Measurements from ENCODE around the gene PLCB3.

The PLCB3 gene

DNA sequence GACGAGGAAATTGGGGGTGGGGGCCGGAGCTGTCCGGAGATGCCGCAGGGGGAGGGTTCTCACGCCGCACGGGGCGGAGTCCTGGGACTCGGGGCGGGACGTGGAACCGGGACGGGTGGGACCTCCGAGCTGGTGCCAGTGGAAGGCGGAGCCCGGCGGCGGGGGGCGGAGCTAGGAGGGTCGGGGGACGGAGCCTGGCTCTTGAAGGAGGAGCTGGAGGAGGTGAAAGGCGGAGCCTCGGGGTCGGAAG is 10.2 kb upstream of the PLCB3 start:
- TF ChIP-seq, protein P1, sequence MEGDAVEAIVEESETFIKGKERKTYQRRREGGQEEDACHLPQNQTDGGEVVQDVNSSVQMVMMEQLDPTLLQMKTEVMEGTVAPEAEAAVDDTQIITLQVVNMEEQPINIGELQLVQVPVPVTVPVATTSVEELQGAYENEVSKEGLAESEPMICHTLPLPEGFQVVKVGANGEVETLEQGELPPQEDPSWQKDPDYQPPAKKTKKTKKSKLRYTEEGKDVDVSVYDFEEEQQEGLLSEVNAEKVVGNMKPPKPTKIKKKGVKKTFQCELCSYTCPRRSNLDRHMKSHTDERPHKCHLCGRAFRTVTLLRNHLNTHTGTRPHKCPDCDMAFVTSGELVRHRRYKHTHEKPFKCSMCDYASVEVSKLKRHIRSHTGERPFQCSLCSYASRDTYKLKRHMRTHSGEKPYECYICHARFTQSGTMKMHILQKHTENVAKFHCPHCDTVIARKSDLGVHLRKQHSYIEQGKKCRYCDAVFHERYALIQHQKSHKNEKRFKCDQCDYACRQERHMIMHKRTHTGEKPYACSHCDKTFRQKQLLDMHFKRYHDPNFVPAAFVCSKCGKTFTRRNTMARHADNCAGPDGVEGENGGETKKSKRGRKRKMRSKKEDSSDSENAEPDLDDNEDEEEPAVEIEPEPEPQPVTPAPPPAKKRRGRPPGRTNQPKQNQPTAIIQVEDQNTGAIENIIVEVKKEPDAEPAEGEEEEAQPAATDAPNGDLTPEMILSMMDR (IDR thresholded peaks at IDR 0.05): no peak

DNA sequence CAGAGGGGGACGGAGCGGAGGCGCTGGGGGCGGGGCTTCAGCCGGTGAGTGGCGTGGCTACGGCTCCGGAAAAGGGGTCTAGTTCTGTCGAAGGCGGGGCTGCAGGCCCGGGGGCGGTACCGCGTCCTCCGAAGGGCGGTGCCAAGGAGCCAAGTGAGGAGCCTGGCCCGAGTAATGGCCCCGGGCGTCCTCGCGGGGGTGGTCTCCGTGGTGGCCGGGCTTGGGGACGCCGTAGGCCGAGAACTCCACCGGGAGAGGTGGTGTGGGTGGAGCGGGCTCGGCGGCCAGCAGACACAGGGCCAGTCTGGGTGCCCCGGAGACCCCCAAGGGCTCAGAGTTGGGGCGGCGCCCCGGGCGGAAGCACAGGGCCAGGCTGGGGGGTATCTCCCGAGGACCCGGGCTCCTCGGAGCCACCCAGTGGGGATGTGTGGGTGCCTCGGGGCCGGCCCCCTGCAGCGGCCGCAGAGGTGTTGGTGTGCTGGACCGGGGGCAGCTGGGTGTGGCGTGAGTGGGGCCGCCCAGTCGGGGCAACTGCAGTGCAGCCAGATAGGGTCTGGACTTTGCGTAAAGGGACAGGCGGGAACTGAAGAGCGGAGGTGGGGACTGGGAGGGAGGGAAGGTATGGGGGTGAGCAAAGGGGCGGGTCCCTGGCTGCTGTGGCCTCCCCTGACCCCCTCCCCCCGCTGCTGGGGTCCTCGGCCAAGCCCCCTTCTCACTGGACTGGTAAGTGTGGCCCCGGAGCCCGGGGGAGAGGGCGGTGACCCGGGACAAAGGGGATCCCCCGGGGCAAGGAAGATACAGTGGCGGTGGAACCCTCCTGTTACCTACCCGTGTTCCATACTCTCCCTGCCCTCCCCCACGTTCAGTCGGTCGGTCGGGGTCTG is 9.6 kb upstream of the PLCB3 start:
- TF ChIP-seq, protein P1 (IDR thresholded peaks at IDR 0.05): no peak

DNA sequence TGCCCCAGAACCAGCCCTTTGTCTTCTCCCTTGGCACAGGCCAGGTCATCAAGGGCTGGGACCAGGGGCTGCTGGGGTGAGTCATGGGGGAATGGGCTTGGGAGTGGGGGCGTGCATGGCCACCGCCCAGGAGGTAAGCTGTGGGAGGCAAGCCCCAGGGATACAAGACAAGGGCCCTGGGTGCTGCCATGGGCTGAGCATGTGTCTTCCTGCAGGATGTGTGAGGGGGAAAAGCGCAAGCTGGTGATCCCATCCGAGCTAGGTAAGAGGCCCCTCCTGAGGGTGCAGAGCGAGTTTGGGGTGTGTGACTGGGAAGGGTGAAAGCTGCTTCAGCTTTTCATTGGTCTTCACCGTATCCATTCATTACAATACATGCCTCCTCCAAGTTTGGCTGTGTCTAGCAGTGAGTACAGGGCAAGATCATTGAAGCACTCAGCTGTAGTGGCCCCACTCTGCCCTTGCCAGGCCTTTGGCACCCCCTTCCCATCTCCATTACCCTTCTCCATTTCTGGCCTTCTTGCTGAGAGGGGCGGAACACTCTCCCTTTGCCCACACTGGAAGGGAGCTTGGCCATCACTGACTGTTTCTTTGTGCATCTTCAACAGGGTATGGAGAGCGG is 8.0 kb upstream of the PLCB3 start:
- TF ChIP-seq, protein P1 (IDR thresholded peaks at IDR 0.05): no peak

DNA sequence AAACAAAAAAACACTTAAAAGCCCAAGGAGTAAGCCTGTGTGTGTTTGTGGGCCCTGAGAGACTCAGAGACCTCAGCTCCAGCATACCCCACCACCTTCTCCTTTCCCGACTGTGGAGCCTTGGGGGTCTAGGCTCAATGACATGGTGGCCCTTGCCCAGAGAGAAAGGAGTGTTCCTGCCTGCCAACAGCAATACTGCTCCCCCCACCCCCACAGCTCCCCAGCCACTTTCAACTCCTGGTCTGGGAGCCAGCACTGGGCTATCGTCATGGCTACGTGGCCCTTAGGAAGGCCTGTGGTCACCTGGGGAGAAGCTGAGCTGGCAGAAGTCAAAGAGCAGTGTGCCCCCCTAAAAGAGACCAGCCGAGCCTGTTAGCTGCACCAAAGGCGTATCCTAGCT is 7.2 kb upstream of the PLCB3 start:
- TF ChIP-seq, protein P1 (IDR thresholded peaks at IDR 0.05): no peak

DNA sequence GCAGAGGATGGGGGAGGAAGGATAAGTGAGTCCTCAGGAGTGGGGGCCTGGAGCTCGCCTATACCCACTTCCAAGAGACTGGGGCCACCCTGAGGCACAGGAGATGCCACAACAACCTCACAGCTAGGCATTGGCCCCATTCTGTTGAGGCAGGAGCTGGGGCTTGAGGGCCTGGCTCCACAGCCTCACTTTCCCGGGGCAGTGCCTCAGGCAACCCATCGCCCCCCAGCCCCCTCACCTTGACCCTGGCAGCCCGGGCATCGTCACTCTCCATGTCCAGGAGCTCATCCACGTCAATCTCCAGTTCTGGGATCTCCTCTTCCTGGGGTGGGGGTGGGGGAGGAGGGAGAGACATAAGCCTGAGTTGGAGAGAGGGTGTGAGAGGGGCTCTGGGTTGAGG is 6.4 kb upstream of the PLCB3 start:
- TF ChIP-seq, protein P1 (IDR thresholded peaks at IDR 0.05): no peak

DNA sequence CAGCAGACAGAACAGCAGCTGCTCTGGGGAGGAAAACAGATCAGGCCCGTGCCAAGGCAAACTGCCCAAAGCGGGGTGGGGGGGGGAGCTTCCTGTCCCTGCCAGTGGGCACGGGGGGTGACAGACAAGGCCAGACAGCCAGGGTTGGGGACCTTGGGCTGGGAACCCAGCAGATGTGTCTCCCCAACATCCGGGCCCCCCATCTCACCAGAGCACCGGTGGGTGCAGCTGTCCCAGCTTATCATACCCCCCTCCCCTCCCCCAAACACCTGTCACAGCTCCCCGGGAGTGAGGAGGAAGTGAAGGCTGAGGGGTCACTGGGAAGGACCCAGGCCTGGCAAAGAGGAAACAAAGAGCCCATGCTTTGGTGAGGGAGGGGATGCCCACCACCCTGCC is 5.9 kb upstream of the PLCB3 start:
- TF ChIP-seq, protein P1 (IDR thresholded peaks at IDR 0.05): no peak

DNA sequence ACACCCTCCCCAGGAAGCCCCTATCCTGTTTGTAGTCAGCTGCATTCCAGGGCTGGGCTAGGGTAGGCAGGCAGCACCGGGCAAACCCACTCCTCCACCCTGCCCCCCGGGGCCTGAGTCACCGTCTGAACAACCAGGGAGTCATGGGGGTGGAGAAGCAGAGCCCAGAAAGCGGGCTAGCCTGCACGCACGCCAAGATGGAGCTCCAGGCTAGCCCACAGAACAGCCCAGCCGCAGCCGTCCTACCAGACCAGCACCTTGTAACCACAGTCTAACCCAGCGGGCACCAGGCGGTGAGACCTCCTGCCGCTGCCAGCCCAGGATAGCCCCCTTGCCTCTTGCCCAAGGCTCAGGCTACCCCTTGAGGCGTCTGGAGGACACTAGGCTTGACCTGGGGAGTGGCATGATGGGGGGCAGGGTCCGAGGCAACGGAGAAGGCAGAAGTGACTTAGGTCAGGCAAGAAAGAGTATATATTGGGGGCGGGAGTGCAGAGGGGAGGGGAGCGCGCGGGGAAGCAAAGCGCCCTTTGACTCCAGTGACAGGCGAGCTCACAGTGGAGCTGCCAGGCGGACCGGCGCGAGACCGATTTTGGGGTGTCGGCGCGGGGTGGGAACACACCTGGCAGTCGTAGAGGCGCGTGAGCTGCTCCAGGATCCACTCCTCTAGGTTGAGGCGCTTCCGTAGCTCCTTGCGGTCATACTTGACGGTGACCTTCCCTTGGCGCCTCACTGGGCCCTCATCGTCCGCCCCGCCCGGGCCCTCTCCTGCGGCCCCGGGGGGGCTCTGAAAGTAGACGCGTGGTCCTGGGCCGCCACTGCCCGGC is 5.3 kb upstream of the PLCB3 start:
- TF ChIP-seq, protein P1 (IDR thresholded peaks at IDR 0.05): no peak
